HG02571 (cell line): ENCODE results near the gene ZHX3.

Source experiments
- ATAC-seq: cut with Tn5 transposase; IDR thresholded peaks from one replicate; pipeline ENCODE4 v1.9.1; 2021; ENCODE audit warnings: mild to moderate bottlenecking, moderate library complexity; ENCODE audit not compliant: unreplicated experiment

ZHX3 gene

GRCh38 chr20:41175201-41175651 is 142.3 kb downstream of the ZHX3 start:
- ATAC-seq = no peak

- no peak for ATAC-seq
Observed at GRCh38 chr20:41174782-41175181, 142.7 kb downstream of the ZHX3 start.

GRCh38 chr20:41174373-41174772 is 143.2 kb downstream of the ZHX3 start:
- ATAC-seq = no peak

GRCh38 chr20:41173791-41174341 is 143.7 kb downstream of the ZHX3 start:
- ATAC-seq = no peak

- ATAC-seq = no peak
Observed at GRCh38 chr20:41173161-41173721, 144.3 kb downstream of the ZHX3 start.

GRCh38 chr20:41172296-41173140 is 145.0 kb downstream of the ZHX3 start:
- no peak for ATAC-seq

GRCh38 chr20:41171736-41172295 is 145.7 kb downstream of the ZHX3 start:
- ATAC-seq = no peak

GRCh38 chr20:41170386-41171105 is 147.0 kb downstream of the ZHX3 start:
- ATAC-seq = no peak

- ATAC-seq = no peak
Observed at GRCh38 chr20:41169791-41170351, 147.7 kb downstream of the ZHX3 start.

- no peak for ATAC-seq
Observed at GRCh38 chr20:41169162-41169690, 148.3 kb downstream of the ZHX3 start.

- no peak for ATAC-seq
Observed at GRCh38 chr20:41168281-41169161, 149.0 kb downstream of the ZHX3 start.

- no peak for ATAC-seq
Observed at GRCh38 chr20:41167481-41168253, 149.9 kb downstream of the ZHX3 start.

GRCh38 chr20:41167118-41167470 is 150.4 kb downstream of the ZHX3 start:
- no peak for ATAC-seq

- no peak for ATAC-seq
Observed at GRCh38 chr20:41166201-41167117, 151.1 kb downstream of the ZHX3 start.

GRCh38 chr20:41165001-41165882 is 152.3 kb downstream of the ZHX3 start:
- no peak for ATAC-seq

GRCh38 chr20:41163821-41164220 is 153.7 kb downstream of the ZHX3 start:
- no peak for ATAC-seq

GRCh38 chr20:41162396-41162795 is 155.1 kb downstream of the ZHX3 start:
- no peak for ATAC-seq
